Stimulated activated memory B cell treated with anti-CD40 and anti-IgM and Interleukin-4, amounts not matched to agents 10 μg/mL and 1 μg/mL and 100 μg/mL, for 72 hours (primary cell): ENCODE data around the gene UBE2U.

Experiments
- ATAC-seq: fragments of 150-1000 bp; cut with Tn5 transposase; 2 replicates; pipeline ENCODE4 v1.10.0; 2021
- H3K27ac Mint-ChIP-seq: one replicate; pipeline ENCODE4 v1.8.0; 2022; ENCODE audit warnings: mild to moderate bottlenecking, mixed read lengths
- H3K27me3 Mint-ChIP-seq: one replicate; pipeline ENCODE4 v1.8.0; 2022; ENCODE audit warnings: mixed read lengths
- H3K36me3 Mint-ChIP-seq: one replicate; pipeline ENCODE4 v1.8.0; 2022; ENCODE audit warnings: mixed read lengths
- H3K4me1 Mint-ChIP-seq: one replicate; pipeline ENCODE4 v1.8.0; 2022; ENCODE audit warnings: mixed read lengths
- H3K4me3 Mint-ChIP-seq: one replicate; pipeline ENCODE4 v1.8.0; 2022; ENCODE audit warnings: mild to moderate bottlenecking, moderate library complexity, mixed read lengths
- H3K9me3 Mint-ChIP-seq: one replicate; pipeline ENCODE4 v1.8.0; 2022; ENCODE audit warnings: mixed read lengths

The UBE2U gene

DNA sequence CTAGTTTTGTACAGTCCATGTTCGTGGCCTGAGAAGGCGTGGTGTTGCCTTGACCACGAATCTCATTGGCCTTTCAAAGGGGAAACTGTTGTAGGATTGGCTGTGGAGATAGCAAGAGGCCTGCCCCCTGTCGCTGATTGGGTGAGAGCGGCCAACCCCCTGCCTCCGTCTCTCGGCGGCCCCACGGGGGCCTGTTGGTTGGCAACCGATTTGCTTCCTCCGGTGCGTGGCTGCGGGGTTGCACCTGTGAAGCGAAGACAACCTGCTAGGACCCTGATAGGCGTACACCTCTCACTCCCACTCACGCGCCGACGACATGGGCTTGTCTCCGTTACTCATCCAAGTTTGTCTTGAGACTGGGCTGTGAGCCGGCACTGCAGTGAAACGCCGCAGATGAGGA, at the start of gene UBE2U:
Gene UBE2U (plus strand): TSS at position 204 of the 400 bp plus-strand sequence. CDS start 428 bp downstream, outside the sequence.
- Mint-ChIP-seq H3K4me3 (no peak within 1 kb of the TSS), H3K27me3 (peaks cover 30% of the 10 kb centered on the region), H3K9me3 (no peaks in the 10 kb centered on the region), H3K27ac (no peak within 1 kb of the TSS), H3K4me1 (no peaks in the 10 kb centered on the region), H3K36me3 (no peaks in the 10 kb centered on the region)
- ATAC-seq: no peak

- no peak for ATAC-seq
- H3K9me3 Mint-ChIP-seq: no peaks in the 10 kb centered on the region
- H3K36me3 Mint-ChIP-seq: no peaks in the 10 kb centered on the region
These were observed 48.1 kb upstream of the UBE2U start for GRCh38 chr1:64155278-64155677.

GRCh38 chr1:64161357-64161941, 42.0 kb upstream of the UBE2U start:
- Mint-ChIP-seq H3K27ac (no peak overlapping the region), H3K4me3 (no peak overlapping the region), H3K36me3 (no peaks in the 10 kb centered on the region), H3K27me3 (peaks cover 13% of the 10 kb centered on the region), H3K4me1 (no peaks in the 10 kb centered on the region), H3K9me3 (no peaks in the 10 kb centered on the region)
- ATAC-seq: no peak

More at GRCh38 chr1:64155278-64155677, 48.1 kb upstream of the UBE2U start:
- no peak overlapping the region for H3K27ac Mint-ChIP-seq
- H3K4me1 Mint-ChIP-seq: no peaks in the 10 kb centered on the region
- H3K4me3 Mint-ChIP-seq: no peak overlapping the region
- peaks cover under 1% of the 10 kb centered on the region for H3K27me3 Mint-ChIP-seq

GRCh38 chr1:64162151-64162550, 41.3 kb upstream of the UBE2U start:
- Mint-ChIP-seq H3K36me3 (no peaks in the 10 kb centered on the region), H3K4me3 (no peak overlapping the region), H3K27ac (no peak overlapping the region), H3K4me1 (no peaks in the 10 kb centered on the region), H3K9me3 (no peaks in the 10 kb centered on the region), H3K27me3 (peaks cover 13% of the 10 kb centered on the region)
- no peak for ATAC-seq

- Mint-ChIP-seq H3K27ac (no peak overlapping the region), H3K9me3 (no peaks in the 10 kb centered on the region), H3K27me3 (peaks cover 13% of the 10 kb centered on the region), H3K4me1 (no peaks in the 10 kb centered on the region), H3K4me3 (no peak overlapping the region), H3K36me3 (no peaks in the 10 kb centered on the region)
- peak; percentile 46 for ATAC-seq
These were observed 40.6 kb upstream of the UBE2U start for GRCh38 chr1:64162804-64163203.

DNA sequence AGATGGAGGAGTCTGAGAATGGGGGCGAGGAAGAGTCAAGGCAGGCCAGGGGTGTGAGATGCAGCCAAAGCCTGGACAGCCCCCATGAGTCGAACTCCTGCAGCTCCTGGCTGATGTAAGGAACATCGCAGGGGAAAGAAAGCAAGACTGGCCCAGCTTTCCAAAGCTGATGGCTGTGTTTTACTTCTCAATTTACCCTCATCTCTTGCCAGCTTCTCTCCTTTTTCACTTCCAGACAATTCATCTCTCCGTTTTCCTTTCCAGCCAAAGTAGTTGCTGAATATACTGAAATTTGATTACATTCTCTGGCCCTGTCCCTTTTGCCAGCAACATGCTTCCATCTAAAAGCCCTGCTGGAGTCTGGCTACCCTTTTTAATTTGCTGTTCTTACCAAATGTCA, 40.0 kb upstream of the UBE2U start:
- no peaks in the 10 kb centered on the region for H3K4me1 Mint-ChIP-seq
- no peak overlapping the region for H3K27ac Mint-ChIP-seq
- no peak overlapping the region for H3K4me3 Mint-ChIP-seq
- no peaks in the 10 kb centered on the region for H3K36me3 Mint-ChIP-seq
- no peaks in the 10 kb centered on the region for H3K9me3 Mint-ChIP-seq
- peaks cover 13% of the 10 kb centered on the region for H3K27me3 Mint-ChIP-seq
- no peak for ATAC-seq

GRCh38 chr1:64163970-64164369, 39.5 kb upstream of the UBE2U start:
- no peaks in the 10 kb centered on the region for H3K36me3 Mint-ChIP-seq
- H3K4me1 Mint-ChIP-seq: no peaks in the 10 kb centered on the region
- ATAC-seq: no peak
- no peak overlapping the region for H3K27ac Mint-ChIP-seq
- peaks cover 13% of the 10 kb centered on the region for H3K27me3 Mint-ChIP-seq
- H3K9me3 Mint-ChIP-seq: no peaks in the 10 kb centered on the region
- no peak overlapping the region for H3K4me3 Mint-ChIP-seq

DNA sequence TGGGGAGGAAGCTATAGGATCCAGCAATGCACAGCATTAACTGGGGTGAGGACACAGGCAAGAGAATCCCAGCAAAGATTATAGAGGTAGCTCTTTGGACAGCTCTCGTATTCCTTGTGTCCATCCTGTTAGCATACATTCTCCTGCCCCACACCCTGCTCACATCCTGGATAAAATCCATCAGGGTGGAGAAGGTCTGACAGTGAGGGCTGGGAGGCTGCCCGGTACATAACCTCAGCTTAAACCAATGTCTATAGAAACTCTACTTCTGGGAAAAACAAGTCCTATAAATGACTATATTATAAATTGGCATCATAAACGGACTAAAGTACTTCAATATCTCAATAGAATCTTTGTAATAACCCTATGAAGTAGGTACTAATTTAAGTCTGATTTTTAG, 36.8 kb upstream of the UBE2U start:
- H3K4me3 Mint-ChIP-seq: no peak overlapping the region
- H3K27ac Mint-ChIP-seq: no peak overlapping the region
- ATAC-seq: no peak
- H3K36me3 Mint-ChIP-seq: no peaks in the 10 kb centered on the region
- H3K9me3 Mint-ChIP-seq: no peaks in the 10 kb centered on the region
- peaks cover 7% of the 10 kb centered on the region for H3K4me1 Mint-ChIP-seq
- H3K27me3 Mint-ChIP-seq: peaks cover 23% of the 10 kb centered on the region

- no peak overlapping the region for H3K27ac Mint-ChIP-seq
These were observed 36.2 kb upstream of the UBE2U start for GRCh38 chr1:64167176-64167575.

GRCh38 chr1:64171246-64171645, 32.2 kb upstream of the UBE2U start:
- peaks cover 14% of the 10 kb centered on the region for H3K27me3 Mint-ChIP-seq
- no peak overlapping the region for H3K4me3 Mint-ChIP-seq
- no peaks in the 10 kb centered on the region for H3K36me3 Mint-ChIP-seq
- no peak overlapping the region for H3K27ac Mint-ChIP-seq
- H3K4me1 Mint-ChIP-seq: peaks cover 12% of the 10 kb centered on the region
- no peak for ATAC-seq
- H3K9me3 Mint-ChIP-seq: no peaks in the 10 kb centered on the region

More at GRCh38 chr1:64167176-64167575, 36.2 kb upstream of the UBE2U start:
- ATAC-seq: no peak
- H3K9me3 Mint-ChIP-seq: no peaks in the 10 kb centered on the region
- H3K4me1 Mint-ChIP-seq: peaks cover 12% of the 10 kb centered on the region
- peaks cover 23% of the 10 kb centered on the region for H3K27me3 Mint-ChIP-seq
- no peak overlapping the region for H3K4me3 Mint-ChIP-seq
- no peaks in the 10 kb centered on the region for H3K36me3 Mint-ChIP-seq

DNA sequence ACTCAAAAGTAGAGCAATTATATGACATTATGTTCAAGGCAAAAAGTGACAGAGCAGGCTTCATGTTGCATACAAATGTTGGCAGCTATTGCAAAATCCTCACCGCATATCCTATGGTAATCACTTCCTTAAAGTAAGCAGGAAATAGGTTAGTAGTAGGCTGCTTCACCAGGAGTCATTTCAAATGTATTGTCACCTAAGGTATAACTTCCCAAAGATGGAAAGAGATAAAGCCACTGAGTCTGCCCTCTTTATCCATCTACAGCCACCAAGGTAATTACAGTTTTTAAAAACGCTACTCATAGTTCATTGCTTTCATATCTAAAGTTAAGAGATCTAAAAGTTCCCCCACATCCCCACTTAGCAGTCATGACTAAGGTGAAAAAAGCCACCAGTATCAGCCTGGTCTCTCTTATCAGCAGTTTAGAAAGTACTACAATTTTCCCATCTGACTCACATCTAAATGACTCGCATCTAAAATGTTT, 31.6 kb upstream of the UBE2U start:
- Mint-ChIP-seq H3K4me3 (no peak overlapping the region), H3K36me3 (no peaks in the 10 kb centered on the region), H3K4me1 (peaks cover 17% of the 10 kb centered on the region), H3K27ac (no peak overlapping the region), H3K9me3 (no peaks in the 10 kb centered on the region), H3K27me3 (peaks cover 17% of the 10 kb centered on the region)
- no peak for ATAC-seq

DNA sequence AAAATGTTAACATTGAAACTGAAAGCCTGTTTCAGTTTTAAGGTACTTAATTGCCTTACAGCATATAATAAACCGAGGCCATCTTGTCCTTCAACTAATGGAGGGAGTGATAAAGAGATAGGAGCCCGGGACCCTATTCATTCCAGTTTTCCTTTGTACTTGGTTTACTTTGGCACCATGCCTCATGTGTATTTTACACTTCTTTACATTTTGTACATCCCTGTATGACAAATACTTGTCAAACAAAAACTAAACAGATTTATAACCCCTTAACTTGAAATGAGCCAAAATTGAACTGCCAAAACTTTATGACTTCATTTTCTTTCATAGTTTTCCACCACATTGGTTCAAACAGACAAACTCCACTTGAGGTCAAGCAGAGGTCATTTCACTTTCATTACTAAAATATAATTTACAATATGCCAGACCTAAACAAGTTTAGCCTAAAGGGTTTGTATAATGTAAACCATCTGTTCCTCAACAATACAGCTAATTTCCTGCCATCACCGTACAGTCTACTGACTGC, 30.9 kb upstream of the UBE2U start:
- Mint-ChIP-seq H3K4me3 (no peak overlapping the region), H3K27me3 (peaks cover 17% of the 10 kb centered on the region), H3K27ac (no peak overlapping the region), H3K36me3 (no peaks in the 10 kb centered on the region), H3K4me1 (peaks cover 17% of the 10 kb centered on the region), H3K9me3 (no peaks in the 10 kb centered on the region)
- ATAC-seq: no peak

GRCh38 chr1:64173336-64173940, 30.0 kb upstream of the UBE2U start:
- H3K4me1 Mint-ChIP-seq: peaks cover 17% of the 10 kb centered on the region
- H3K9me3 Mint-ChIP-seq: no peaks in the 10 kb centered on the region
- H3K27ac Mint-ChIP-seq: no peak overlapping the region
- ATAC-seq: no peak
- H3K27me3 Mint-ChIP-seq: peaks cover 17% of the 10 kb centered on the region
- no peak overlapping the region for H3K4me3 Mint-ChIP-seq
- H3K36me3 Mint-ChIP-seq: no peaks in the 10 kb centered on the region

- Mint-ChIP-seq H3K4me1 (peaks cover 17% of the 10 kb centered on the region), H3K27ac (no peak overlapping the region), H3K36me3 (no peaks in the 10 kb centered on the region), H3K9me3 (no peaks in the 10 kb centered on the region), H3K27me3 (peaks cover 15% of the 10 kb centered on the region), H3K4me3 (no peak overlapping the region)
- no peak for ATAC-seq
These were observed 27.8 kb upstream of the UBE2U start for GRCh38 chr1:64175639-64176038.

GRCh38 chr1:64176659-64177058, 26.8 kb upstream of the UBE2U start:
- ATAC-seq: no peak
- H3K9me3 Mint-ChIP-seq: no peaks in the 10 kb centered on the region

GRCh38 chr1:64179588-64179987, 23.8 kb upstream of the UBE2U start:
- Mint-ChIP-seq H3K27ac (no peak overlapping the region), H3K27me3 (peaks cover 7% of the 10 kb centered on the region), H3K9me3 (no peaks in the 10 kb centered on the region), H3K36me3 (no peaks in the 10 kb centered on the region), H3K4me3 (no peak overlapping the region), H3K4me1 (peaks cover 12% of the 10 kb centered on the region)
- ATAC-seq: no peak

More at GRCh38 chr1:64176659-64177058, 26.8 kb upstream of the UBE2U start:
- Mint-ChIP-seq H3K4me3 (no peak overlapping the region), H3K27me3 (peaks cover 7% of the 10 kb centered on the region), H3K36me3 (no peaks in the 10 kb centered on the region), H3K4me1 (peaks cover 10% of the 10 kb centered on the region), H3K27ac (no peak overlapping the region)
